Measurements from ENCODE around the gene LYRM7.

The LYRM7 gene

GRCh38 chr5:131214609-131215227 is 44.0 kb downstream of the LYRM7 start:
- CTCF ChIA-PET: interaction anchor here (0.7 to 2.0 kb wide), 8 partner anchors 8 to 201 kb away, joined by 3 to 9 read pairs (median 4); no protein-coding TSS in a partner anchor
- Histone ChIP-seq H3K36me3 (ENCODE audit: control insufficient read depth in 4 of 4, insufficient read depth in 4 of 4, low read length in 3 of 4) (no peaks in the 10 kb centered on the region), H3K27me3 (replicated peaks in 2 of 5; ENCODE audit: control insufficient read depth in 4 of 5, insufficient read depth in 5 of 5, low read length in 4 of 5) (no peaks in the 10 kb centered on the region), H3K27ac (ENCODE audit: insufficient read depth in 1 of 2, low read depth in 1 of 2, low read length in 2 of 2, poor library complexity in 1 of 2, severe bottlenecking in 2 of 2) (no peak overlapping the region), H3K4me1 (ENCODE audit: control extremely low read depth in 1 of 4, control insufficient read depth in 4 of 4, insufficient read depth in 4 of 4, low read length in 3 of 4) (peaks cover 23 to 41% (median 29%) of the 10 kb centered on the region in 4 experiments), H3K9me3 (ENCODE audit: control extremely low read depth in 1 of 5, control insufficient read depth in 4 of 5, insufficient read depth in 2 of 5, low read depth in 1 of 5, low read length in 4 of 5) (no peaks in the 10 kb centered on the region), H3K4me3 (ENCODE audit: control insufficient read depth in 1 of 7, extremely low read depth in 1 of 7, insufficient read depth in 4 of 7, low read depth in 2 of 7, low read length in 6 of 7) (no peak overlapping the region)
- POLR2A ChIA-PET: interaction anchor here (1.2 kb wide), 1 partner anchor 14 kb away, joined by 3 read pairs; no protein-coding TSS in a partner anchor
- DNase-seq: no peak
- 94% methylated on average over 3 of the region's 3 CpGs for WGBS (ENCODE audit: insufficient coverage)

DNA sequence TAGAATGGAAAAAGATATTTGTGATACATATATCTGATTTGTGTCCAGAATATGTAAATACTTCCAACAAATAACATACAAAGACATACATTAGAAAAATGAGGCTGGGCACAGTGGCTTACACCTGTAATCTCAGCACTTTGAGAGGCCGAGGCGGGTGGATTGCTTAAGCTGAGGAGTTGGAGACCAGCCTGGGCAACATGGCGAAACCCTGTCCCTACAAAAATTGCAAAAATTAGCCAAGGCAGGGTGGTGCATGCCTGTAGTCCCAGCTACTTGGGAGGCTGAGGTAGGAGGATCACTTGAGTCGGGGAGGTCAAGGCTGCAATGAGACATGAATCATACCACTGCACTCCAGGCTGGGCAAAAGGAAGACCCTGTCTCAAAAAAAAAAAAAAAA is 47.0 kb downstream of the LYRM7 start:
- WGBS (ENCODE audit: insufficient coverage): 100% methylated on average over 2 of the region's 4 CpGs
- H3K27me3 ChIP-seq (replicated peaks in 2 of 5; ENCODE audit: control insufficient read depth in 4 of 5, insufficient read depth in 5 of 5, low read length in 4 of 5): no peaks in the 10 kb centered on the region

DNA sequence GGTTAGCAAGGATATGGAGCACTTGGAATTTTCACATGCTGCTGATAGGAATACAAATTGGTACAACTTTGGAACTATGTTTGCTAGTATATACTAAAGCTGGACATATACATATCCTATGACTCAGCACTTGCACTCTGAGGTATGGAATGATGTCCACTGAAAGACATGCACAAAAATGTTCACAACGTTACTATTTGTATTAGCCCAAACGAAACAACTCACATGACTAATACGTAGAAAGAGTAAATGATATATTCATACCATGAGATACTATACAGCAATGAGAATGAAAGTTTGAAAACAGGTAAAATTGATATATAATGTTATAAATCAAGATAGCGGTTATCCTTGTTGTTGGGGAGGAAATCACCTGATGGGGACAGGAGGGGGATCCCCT is 47.6 kb downstream of the LYRM7 start:
- POLR2A ChIA-PET: no interaction called here
- Histone ChIP-seq H3K9me3 (ENCODE audit: control extremely low read depth in 1 of 5, control insufficient read depth in 4 of 5, insufficient read depth in 2 of 5, low read depth in 1 of 5, low read length in 4 of 5) (no peaks in the 10 kb centered on the region), H3K4me1 (ENCODE audit: control extremely low read depth in 1 of 4, control insufficient read depth in 4 of 4, insufficient read depth in 4 of 4, low read length in 3 of 4) (peaks cover 4 to 26% (median 11%) of the 10 kb centered on the region in 4 experiments), H3K4me3 (ENCODE audit: control insufficient read depth in 1 of 7, extremely low read depth in 1 of 7, insufficient read depth in 4 of 7, low read depth in 2 of 7, low read length in 6 of 7) (no peak overlapping the region), H3K27ac (ENCODE audit: insufficient read depth in 1 of 2, low read depth in 1 of 2, low read length in 2 of 2, poor library complexity in 1 of 2, severe bottlenecking in 2 of 2) (no peak overlapping the region), H3K27me3 (replicated peaks in 2 of 5; ENCODE audit: control insufficient read depth in 4 of 5, insufficient read depth in 5 of 5, low read length in 4 of 5) (no peaks in the 10 kb centered on the region), H3K36me3 (ENCODE audit: control insufficient read depth in 4 of 4, insufficient read depth in 4 of 4, low read length in 3 of 4) (no peaks in the 10 kb centered on the region)
- CTCF ChIA-PET: interaction anchor here (1.2 kb wide), 1 partner anchor 10 kb away, joined by 4 read pairs; no protein-coding TSS in a partner anchor
- DNase-seq: no peak
- WGBS (ENCODE audit: insufficient coverage): no CpG with 5 or more reads among the region's 4 CpGs

More for the DNA sequence above, 47.0 kb downstream of the LYRM7 start:
- POLR2A ChIA-PET: interaction anchor here (0.6 kb wide), 1 partner anchor 97 kb away, joined by 3 read pairs; no protein-coding TSS in a partner anchor
- Histone ChIP-seq H3K27ac (ENCODE audit: insufficient read depth in 1 of 2, low read depth in 1 of 2, low read length in 2 of 2, poor library complexity in 1 of 2, severe bottlenecking in 2 of 2) (no peak overlapping the region), H3K36me3 (ENCODE audit: control insufficient read depth in 4 of 4, insufficient read depth in 4 of 4, low read length in 3 of 4) (no peaks in the 10 kb centered on the region), H3K9me3 (ENCODE audit: control extremely low read depth in 1 of 5, control insufficient read depth in 4 of 5, insufficient read depth in 2 of 5, low read depth in 1 of 5, low read length in 4 of 5) (no peaks in the 10 kb centered on the region), H3K4me3 (ENCODE audit: control insufficient read depth in 1 of 7, extremely low read depth in 1 of 7, insufficient read depth in 4 of 7, low read depth in 2 of 7, low read length in 6 of 7) (no peak overlapping the region), H3K4me1 (ENCODE audit: control extremely low read depth in 1 of 4, control insufficient read depth in 4 of 4, insufficient read depth in 4 of 4, low read length in 3 of 4) (peaks cover 5 to 23% (median 11%) of the 10 kb centered on the region in 4 experiments)
- CTCF ChIA-PET: interaction anchor here (1.2 kb wide), 1 partner anchor 11 kb away, joined by 4 read pairs; no protein-coding TSS in a partner anchor
- no peak for DNase-seq

DNA sequence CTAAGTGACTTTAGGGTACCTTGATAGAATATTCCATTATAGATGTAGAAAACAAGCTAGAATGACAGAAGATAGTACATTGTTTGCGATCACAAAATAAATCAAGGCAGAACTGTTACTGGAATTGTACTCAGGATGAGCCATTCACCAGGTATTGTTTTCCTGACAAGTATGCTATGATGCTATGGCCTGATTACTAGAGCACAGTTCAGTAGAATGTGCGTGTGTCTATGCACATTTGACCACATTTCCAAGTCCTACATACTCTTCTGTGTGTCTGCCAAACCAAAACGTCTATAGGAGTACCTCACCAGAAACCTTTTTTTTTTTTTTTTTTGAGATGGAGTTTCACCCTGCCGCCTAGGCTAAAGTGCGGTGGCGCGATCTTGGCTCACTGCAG is 49.8 kb downstream of the LYRM7 start:
- no peaks in the 10 kb centered on the region for H3K9me3 ChIP-seq (ENCODE audit: control extremely low read depth in 1 of 5, control insufficient read depth in 4 of 5, insufficient read depth in 2 of 5, low read depth in 1 of 5, low read length in 4 of 5)
- H3K4me1 ChIP-seq (ENCODE audit: control extremely low read depth in 1 of 4, control insufficient read depth in 4 of 4, insufficient read depth in 4 of 4, low read length in 3 of 4): peaks cover 0 to 29% (median 12%) of the 10 kb centered on the region in 4 experiments
- POLR2A ChIA-PET: no interaction called here
- no peak overlapping the region for H3K27ac ChIP-seq (ENCODE audit: insufficient read depth in 1 of 2, low read depth in 1 of 2, low read length in 2 of 2, poor library complexity in 1 of 2, severe bottlenecking in 2 of 2)
- H3K36me3 ChIP-seq (ENCODE audit: control insufficient read depth in 4 of 4, insufficient read depth in 4 of 4, low read length in 3 of 4): no peaks in the 10 kb centered on the region
- no peak overlapping the region for H3K4me3 ChIP-seq (ENCODE audit: control insufficient read depth in 1 of 7, extremely low read depth in 1 of 7, insufficient read depth in 4 of 7, low read depth in 2 of 7, low read length in 6 of 7)
- CTCF ChIA-PET: interaction anchor here (1.0 kb wide), 1 partner anchor 9 kb away, joined by 3 read pairs; no protein-coding TSS in a partner anchor
- DNase-seq: no peak
- H3K27me3 ChIP-seq (replicated peaks in 2 of 5; ENCODE audit: control insufficient read depth in 4 of 5, insufficient read depth in 5 of 5, low read length in 4 of 5): no peaks in the 10 kb centered on the region
- WGBS (ENCODE audit: insufficient coverage): 94% methylated on average over 3 of the region's 7 CpGs

- no peak for DNase-seq
- ChIA-PET CTCF (interaction anchor here (0.7 to 1.2 kb wide), 6 partner anchors 10 to 161 kb away, joined by 3 to 4 read pairs (median 4); no protein-coding TSS in a partner anchor), POLR2A (no interaction called here)
- H3K36me3 ChIP-seq (ENCODE audit: control insufficient read depth in 4 of 4, insufficient read depth in 4 of 4, low read length in 3 of 4): no peaks in the 10 kb centered on the region
- 100% methylated on average over 7 of the region's 10 CpGs for WGBS (ENCODE audit: insufficient coverage)
- no peaks in the 10 kb centered on the region for H3K27me3 ChIP-seq (replicated peaks in 2 of 5; ENCODE audit: control insufficient read depth in 4 of 5, insufficient read depth in 5 of 5, low read length in 4 of 5)
- H3K27ac ChIP-seq (ENCODE audit: insufficient read depth in 1 of 2, low read depth in 1 of 2, low read length in 2 of 2, poor library complexity in 1 of 2, severe bottlenecking in 2 of 2): no peak overlapping the region
- H3K4me3 ChIP-seq (ENCODE audit: control insufficient read depth in 1 of 7, extremely low read depth in 1 of 7, insufficient read depth in 4 of 7, low read depth in 2 of 7, low read length in 6 of 7): no peak overlapping the region
- H3K4me1 ChIP-seq (ENCODE audit: control extremely low read depth in 1 of 4, control insufficient read depth in 4 of 4, insufficient read depth in 4 of 4, low read length in 3 of 4): peaks cover 0 to 29% (median 12%) of the 10 kb centered on the region in 4 experiments
- no peaks in the 10 kb centered on the region for H3K9me3 ChIP-seq (ENCODE audit: control extremely low read depth in 1 of 5, control insufficient read depth in 4 of 5, insufficient read depth in 2 of 5, low read depth in 1 of 5, low read length in 4 of 5)
These were observed 50.4 kb downstream of the LYRM7 start for GRCh38 chr5:131221008-131221703.

- no peaks in the 10 kb centered on the region for H3K27me3 ChIP-seq (replicated peaks in 2 of 5; ENCODE audit: control insufficient read depth in 4 of 5, insufficient read depth in 5 of 5, low read length in 4 of 5)
- no peaks in the 10 kb centered on the region for H3K9me3 ChIP-seq (ENCODE audit: control extremely low read depth in 1 of 5, control insufficient read depth in 4 of 5, insufficient read depth in 2 of 5, low read depth in 1 of 5, low read length in 4 of 5)
- peaks cover 0 to 29% (median 12%) of the 10 kb centered on the region in 4 experiments for H3K4me1 ChIP-seq (ENCODE audit: control extremely low read depth in 1 of 4, control insufficient read depth in 4 of 4, insufficient read depth in 4 of 4, low read length in 3 of 4)
- no peak overlapping the region for H3K27ac ChIP-seq (ENCODE audit: insufficient read depth in 1 of 2, low read depth in 1 of 2, low read length in 2 of 2, poor library complexity in 1 of 2, severe bottlenecking in 2 of 2)
- ChIA-PET CTCF (interaction anchor here (0.7 to 1.2 kb wide), 6 partner anchors 13 to 160 kb away, joined by 3 to 4 read pairs (median 4); no protein-coding TSS in a partner anchor), POLR2A (no interaction called here)
- no peaks in the 10 kb centered on the region for H3K36me3 ChIP-seq (ENCODE audit: control insufficient read depth in 4 of 4, insufficient read depth in 4 of 4, low read length in 3 of 4)
- H3K4me3 ChIP-seq (ENCODE audit: control insufficient read depth in 1 of 7, extremely low read depth in 1 of 7, insufficient read depth in 4 of 7, low read depth in 2 of 7, low read length in 6 of 7): no peak overlapping the region
- DNase-seq: peak in 2 of 3 donors; percentile 15 to 32
These were observed 51.1 kb downstream of the LYRM7 start for GRCh38 chr5:131221888-131222287.

- CTCF ChIA-PET: interaction anchor here (1.2 to 1.3 kb wide), 3 partner anchors 8 to 42 kb away, joined by 3 to 5 read pairs (median 4); no protein-coding TSS in a partner anchor
- peaks cover 0 to 29% (median 12%) of the 10 kb centered on the region in 4 experiments for H3K4me1 ChIP-seq (ENCODE audit: control extremely low read depth in 1 of 4, control insufficient read depth in 4 of 4, insufficient read depth in 4 of 4, low read length in 3 of 4)
- H3K27me3 ChIP-seq (replicated peaks in 2 of 5; ENCODE audit: control insufficient read depth in 4 of 5, insufficient read depth in 5 of 5, low read length in 4 of 5): no peaks in the 10 kb centered on the region
These were observed 52.0 kb downstream of the LYRM7 start for GRCh38 chr5:131222731-131223130.

More at GRCh38 chr5:131222731-131223130, 52.0 kb downstream of the LYRM7 start:
- no peak for DNase-seq
- no peak overlapping the region for H3K27ac ChIP-seq (ENCODE audit: insufficient read depth in 1 of 2, low read depth in 1 of 2, low read length in 2 of 2, poor library complexity in 1 of 2, severe bottlenecking in 2 of 2)
- no peak overlapping the region for H3K4me3 ChIP-seq (ENCODE audit: control insufficient read depth in 1 of 7, extremely low read depth in 1 of 7, insufficient read depth in 4 of 7, low read depth in 2 of 7, low read length in 6 of 7)
- POLR2A ChIA-PET: no interaction called here
- H3K36me3 ChIP-seq (ENCODE audit: control insufficient read depth in 4 of 4, insufficient read depth in 4 of 4, low read length in 3 of 4): no peaks in the 10 kb centered on the region
- H3K9me3 ChIP-seq (ENCODE audit: control extremely low read depth in 1 of 5, control insufficient read depth in 4 of 5, insufficient read depth in 2 of 5, low read depth in 1 of 5, low read length in 4 of 5): no peaks in the 10 kb centered on the region
